Transverse colon (tissue), 4 donors: ENCODE data around the gene CNKSR3. TPM values are rescaled to one million over a fixed set of nuclear protein-coding genes. Genes with fewer than 3 reads are reported as not detected.

Experiments used
- DNase-seq: peaks from one replicate; pipeline ENCODE4 v3.0.0-alpha.2; 2019
- H3K27ac ChIP-seq, 4 donors: fragments of 200-600 bp; sonication (generic); 2 replicates each; pipeline ENCODE4 v1.5.1; 2016 to 2018; ENCODE audit warnings: inconsistent platforms in 4 of 4
- H3K27me3 ChIP-seq: fragments of 200-600 bp; sonication (generic); 2 replicates; pipeline ENCODE4 v1.5.1; 2017; ENCODE audit warnings: inconsistent platforms
- H3K36me3 ChIP-seq, 4 donors: fragments of 200-600 bp; sonication (generic); 2 replicates each; pipeline ENCODE4 v1.5.1; 2017 to 2019; ENCODE audit warnings: inconsistent platforms in 4 of 4
- H3K4me1 ChIP-seq, 4 donors: fragments of 200-600 bp; sonication (generic); 2 replicates each; pipeline ENCODE4 v1.5.1; 2017 to 2020; ENCODE audit warnings: inconsistent platforms in 4 of 4
- H3K4me3 ChIP-seq, 4 donors: fragments of 200-600 bp; sonication (generic); 1 replicate in 1 of 4; 2 replicates in 3 of 4; pipeline versions ENCODE4 v1.5.1 to v1.6.1; 2017 to 2019; ENCODE audit warnings: inconsistent platforms in 4 of 4
- H3K9me3 ChIP-seq, 2 donors: fragments of 200-600 bp; sonication (generic); 2 replicates each; pipeline ENCODE4 v1.5.1; 2017 to 2019; ENCODE audit warnings: inconsistent platforms in 2 of 2
- CTCF ChIP-seq, 5 experiments: fragments of 200-600 bp in 3 of 5; fragments of 450-650 bp in 2 of 5; sonication (generic) in 3 of 5; IDR thresholded peaks; 1 replicate in 2 of 5; 2 replicates in 3 of 5; pipeline ENCODE4 v1.5.1; 2016 to 2017; ENCODE audit warnings: antibody characterized with exemption in 5 of 5, inconsistent platforms in 3 of 5, mild to moderate bottlenecking in 2 of 5, moderate library complexity in 1 of 5
- EP300 ChIP-seq: sonication (generic); formaldehyde crosslinking; IDR thresholded peaks from one replicate; pipeline ENCODE4 v1.6.1; 2017; ENCODE audit warnings: antibody characterized with exemption, low read depth
- POLR2A ChIP-seq: fragments of 450-650 bp; IDR thresholded peaks from one replicate; pipeline ENCODE4 v1.6.1; 2016; ENCODE audit warnings: antibody characterized with exemption, mild to moderate bottlenecking, moderate library complexity
- POLR2AphosphoS5 ChIP-seq, 3 donors: sonication (generic); formaldehyde crosslinking; IDR thresholded peaks; one replicate each; pipeline ENCODE4 v1.6.1; 2016; ENCODE audit warnings: antibody characterized with exemption in 3 of 3
- WGBS, 2 donors: methylation state at CpG; one replicate each; pipeline ENCODE4 v1.1.5; 2018; ENCODE audit warnings: low coverage in 1 of 2; 5-methylcytosine and 5-hydroxymethylcytosine counted together
- in situ Hi-C, 4 donors: fragments of 200-750 bp; cut with MboI; loops; one replicate each; pipeline versions ENCODE4 v1.15.0 to v1.15.1; 2017; ENCODE audit warnings: low sequenced_read_pairs in 3 of 4, low pct_ligation_motif_present in 1 of 4, low pct_unique_long_range_greater_than_20kb in 1 of 4
- intact Hi-C: fragments of 100-400 bp; cut with DNase I; formaldehyde crosslinking; loops from one replicate; pipeline ENCODE4 v1.15.1; 2023; ENCODE audit warnings: low total_unique reads
- total RNA-seq, 4 donors: library from RNA; depleted of rRNA; stranded (reverse); fragments of >200 nt; gene quantifications; one replicate each; pipeline ENCODE4 v1.1.0, GENCODE V29; 2016

Gene CNKSR3
- total RNA-seq, 4 donors from 2014 or later: 4.0 to 27.3 (median 16.9) TPM

DNA sequence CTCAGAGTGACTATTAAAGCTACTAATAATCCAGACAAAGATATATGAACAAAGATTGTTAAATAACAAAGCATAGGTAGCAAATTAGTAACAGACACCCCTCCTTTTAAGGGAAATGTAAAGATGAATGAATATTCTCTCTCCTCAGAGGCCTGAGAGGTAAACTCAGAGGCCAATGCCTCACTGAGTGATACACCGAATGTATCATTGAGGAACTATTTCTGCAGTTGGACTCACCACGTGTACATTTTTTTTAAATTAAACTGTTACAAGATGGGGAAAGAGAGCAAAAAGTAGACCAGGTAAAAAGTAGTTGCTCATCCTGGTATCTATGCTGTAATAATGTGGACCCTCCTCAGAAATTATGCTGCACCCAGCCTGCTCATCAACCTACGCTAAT lies 81.6 kb downstream of the CNKSR3 start:
- in situ Hi-C loops: no loop called here
- no peak overlapping the region for H3K4me3 ChIP-seq
- peaks cover 0 to 16% (median 1%) of the 10 kb centered on the region in 4 donors for H3K4me1 ChIP-seq
- peaks cover 0 to 5% (median 0%) of the 10 kb centered on the region in 4 donors for H3K36me3 ChIP-seq
- H3K9me3 ChIP-seq: no peaks in the 10 kb centered on the region
- H3K27ac ChIP-seq: no peak overlapping the region
- intact Hi-C loops: no loop called here
- 60 to 82% methylated on average over 1 to 3 of the region's 3 CpGs for WGBS, 2 donors
- no peaks in the 10 kb centered on the region for H3K27me3 ChIP-seq
- TF ChIP-seq POLR2AphosphoS5 (IDR thresholded peaks at IDR 0.05) (no peak), EP300 (no peak), POLR2A (no peak), CTCF (IDR thresholded peaks at IDR 0.05) (no peak)
- DNase-seq: no peak

DNA sequence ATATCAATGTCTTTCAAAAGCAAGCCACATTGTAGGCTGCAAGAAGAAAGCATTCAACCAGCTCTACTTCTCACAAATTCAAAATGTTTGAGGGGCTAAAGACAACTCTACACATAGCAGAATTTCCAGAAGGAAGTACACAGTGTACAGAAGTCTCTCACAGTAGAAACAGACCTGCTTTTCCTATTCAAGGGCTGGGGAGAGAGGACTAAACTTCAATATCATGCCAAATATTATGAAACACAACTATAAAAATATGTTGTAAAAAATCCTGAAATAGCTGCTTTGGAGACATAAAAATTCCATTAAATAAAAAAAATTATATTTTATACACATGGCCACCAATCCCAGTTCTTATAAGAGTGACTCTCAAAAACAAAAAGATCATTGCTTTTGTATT lies 83.0 kb downstream of the CNKSR3 start:
- no peak for TF ChIP-seq CTCF (IDR thresholded peaks at IDR 0.05)
- TF ChIP-seq POLR2AphosphoS5 (IDR thresholded peaks at IDR 0.05): no peak
- TF ChIP-seq POLR2A: no peak
- TF ChIP-seq EP300: no peak
- no peaks in the 10 kb centered on the region for H3K27me3 ChIP-seq
- in situ Hi-C loops (no loop called here), intact Hi-C loops (no loop called here)
- H3K4me1 ChIP-seq: peaks cover 0 to 16% (median 0%) of the 10 kb centered on the region in 4 donors
- no peaks in the 10 kb centered on the region for H3K9me3 ChIP-seq
- H3K27ac ChIP-seq: peak overlapping the region in 2 of 4 donors; percentile 2 to 3
- DNase-seq: no peak
- no peak overlapping the region for H3K4me3 ChIP-seq
- H3K36me3 ChIP-seq: peaks cover 0 to 5% (median 0%) of the 10 kb centered on the region in 4 donors

DNA sequence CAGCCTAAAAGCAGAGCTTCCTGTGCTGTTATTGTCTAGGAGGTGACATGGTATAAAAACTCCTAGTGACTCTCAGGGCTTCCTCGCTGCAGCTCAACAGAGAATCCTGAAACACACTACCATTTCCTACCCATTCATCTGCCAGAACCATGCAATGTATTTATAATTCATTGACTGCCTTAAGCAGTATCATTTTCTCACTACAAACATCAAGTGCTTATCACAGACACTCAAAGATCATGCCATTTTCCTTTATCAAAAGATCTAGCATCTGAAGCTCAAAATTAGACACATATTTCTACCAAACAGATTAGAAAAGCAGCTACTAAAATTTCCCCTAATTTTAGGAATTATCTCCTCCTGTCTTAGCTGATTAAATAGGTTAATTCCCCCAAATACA lies 83.5 kb downstream of the CNKSR3 start:
- Histone ChIP-seq H3K9me3 (no peaks in the 10 kb centered on the region), H3K4me3 (no peak overlapping the region), H3K27ac (peak overlapping the region in 2 of 4 donors; percentile 2 to 3), H3K27me3 (no peaks in the 10 kb centered on the region), H3K4me1 (peaks cover 0 to 16% (median 0%) of the 10 kb centered on the region in 4 donors), H3K36me3 (peaks cover 0 to 2% (median 0%) of the 10 kb centered on the region in 4 donors)
- 93% methylated on average over 1 of the region's 1 CpG; no CpG with 5 or more reads in 1 of the 2 donors for WGBS, 2 donors
- no peak for TF ChIP-seq EP300
- in situ Hi-C loops: no loop called here
- intact Hi-C loops: no loop called here
- no peak for DNase-seq

DNA sequence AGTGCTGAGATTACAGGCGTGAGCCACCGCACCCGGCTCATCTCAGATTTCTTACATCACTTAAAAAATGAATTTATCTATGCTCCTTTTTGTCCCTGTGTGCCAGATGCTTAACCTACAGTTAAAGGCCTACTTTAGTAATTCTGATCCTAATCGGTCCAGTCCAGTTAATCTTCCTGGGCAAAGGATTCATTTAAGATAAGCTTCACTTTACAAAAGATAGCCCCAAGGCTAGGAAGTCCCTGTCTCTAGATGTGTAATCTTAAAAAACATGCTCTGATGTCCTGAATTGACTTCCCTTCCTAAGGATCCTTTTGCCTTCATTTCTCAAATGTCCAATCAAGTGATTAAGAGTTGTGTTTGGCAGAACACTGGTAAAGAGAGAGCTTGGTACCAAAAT lies 85.5 kb downstream of the CNKSR3 start:
- TF ChIP-seq CTCF (IDR thresholded peaks at IDR 0.05): no peak
- no peak for TF ChIP-seq POLR2AphosphoS5 (IDR thresholded peaks at IDR 0.05)
- TF ChIP-seq EP300: no peak
- no peak for TF ChIP-seq POLR2A
- intact Hi-C loops: no loop called here
- Histone ChIP-seq H3K4me3 (no peak overlapping the region), H3K27me3 (no peaks in the 10 kb centered on the region), H3K36me3 (no peaks in the 10 kb centered on the region), H3K27ac (no peak overlapping the region), H3K9me3 (no peaks in the 10 kb centered on the region), H3K4me1 (peaks cover 0 to 5% (median 0%) of the 10 kb centered on the region in 4 donors)
- DNase-seq: no peak
- in situ Hi-C loops: no loop called here
- WGBS, 2 donors: 97% methylated on average over 4 of the region's 4 CpGs; no CpG with 5 or more reads in 1 of the 2 donors
